B cell (primary cell): ENCODE measurements around the gene CNPPD1. TPM values are rescaled to one million over a fixed set of nuclear protein-coding genes. Genes with fewer than 3 reads are reported as not detected.
A peak's percentile ranks its signal among the peaks of the same experiment; 100 is the strongest.

Source experiments
- ATAC-seq: fragments of 200-7000 bp; cut with Tn5 transposase; one replicate; pipeline ENCODE4 v1.10.0; 2021; ENCODE audit warnings: low read depth, mild to moderate bottlenecking, moderate number of reproducible peaks, moderate library complexity
- CTCF ChIA-PET: fragments of 350-600 bp; sonication (Branson Sonifier 250); formaldehyde crosslinking; loops from one replicate; lab custom pipeline; 2021; ENCODE audit warnings: antibody characterized with exemption, inconsistent platforms; lab: Charles Lee
- POLR2A ChIA-PET: fragments of 350-600 bp; sonication (Branson Sonifier 250); formaldehyde crosslinking; loops from one replicate; lab custom pipeline; 2021; ENCODE audit warnings: antibody characterized with exemption; lab: Charles Lee
- DNase-seq: peaks from one replicate; pipeline ENCODE4 v3.0.0; 2013
- H2AFZ ChIP-seq: 2 replicates; pipeline ENCODE4 v1.6.1; 2012; ENCODE audit warnings: mild to moderate bottlenecking, low read depth, low read length; ENCODE audit not compliant: insufficient read depth, poor library complexity, severe bottlenecking
- H3K27ac ChIP-seq, 2 donors: 1 replicate in 1 of 2; 2 replicates in 1 of 2; pipeline ENCODE4 v1.5.1; 2012 to 2013; ENCODE audit warnings: low read length in 2 of 2, mild to moderate bottlenecking in 2 of 2, moderate library complexity in 1 of 2
- H3K27me3 ChIP-seq, 4 experiments: fragments of 200-600 bp in 1 of 4; sonication (generic) in 1 of 4; replicated peaks in 1 of 4; 1 replicate in 2 of 4; 2 replicates in 2 of 4; pipeline versions ENCODE4 v1.6.1 to v1.7.0; 2013 to 2016; ENCODE audit warnings: low read length in 3 of 4, mild to moderate bottlenecking in 2 of 4, mixed read lengths in 1 of 4, moderate library complexity in 1 of 4; ENCODE audit not compliant: insufficient read depth in 4 of 4, control insufficient read depth in 3 of 4; ENCODE audit errors: control extremely low read depth in 1 of 4
- H3K36me3 ChIP-seq, 2 experiments: replicated peaks in 1 of 2; 1 replicate in 1 of 2; 2 replicates in 1 of 2; pipeline versions ENCODE4 v1.6.1 to v1.7.1; 2013; ENCODE audit warnings: low read length in 1 of 2; ENCODE audit not compliant: insufficient read depth in 2 of 2, control insufficient read depth in 1 of 2; ENCODE audit errors: control extremely low read depth in 1 of 2, extremely low read depth in 1 of 2
- H3K4me1 ChIP-seq, 2 donors: fragments of 200-600 bp in 1 of 2; sonication (generic) in 1 of 2; 1 replicate in 1 of 2; 2 replicates in 1 of 2; pipeline versions ENCODE4 v1.5.1 to v1.6.1; 2013 to 2017; ENCODE audit warnings: low read length in 2 of 2; ENCODE audit not compliant: control insufficient read depth in 2 of 2, insufficient read depth in 2 of 2
- H3K4me2 ChIP-seq: replicated peaks from 2 replicates; pipeline ENCODE3; 2012; ENCODE audit warnings: mild to moderate bottlenecking, low read depth, low read length; ENCODE audit not compliant: poor library complexity, severe bottlenecking
- H3K4me3 ChIP-seq, 5 experiments: fragments of 200-600 bp in 1 of 5; sonication (generic) in 1 of 5; 1 replicate in 3 of 5; 2 replicates in 2 of 5; pipeline versions ENCODE4 v1.5.1 to v1.7.0; 2011 to 2016; ENCODE audit warnings: low read length in 4 of 5, mild to moderate bottlenecking in 4 of 5, low read depth in 2 of 5, control low read depth in 1 of 5, moderate library complexity in 1 of 5; ENCODE audit not compliant: insufficient read depth in 1 of 5; ENCODE audit errors: control extremely low read depth in 1 of 5, extremely low read depth in 1 of 5
- H3K79me2 ChIP-seq: fragments of 200-600 bp; sonication (generic); one replicate; pipeline ENCODE4 v1.6.0; 2016; ENCODE audit warnings: low read length; ENCODE audit not compliant: control insufficient read depth, insufficient read depth
- H3K9ac ChIP-seq: fragments of 200-600 bp; sonication (generic); 2 replicates; pipeline ENCODE4 v1.6.1; 2017; ENCODE audit warnings: mild to moderate bottlenecking, low read length, moderate library complexity
- H3K9me3 ChIP-seq, 3 donors: one replicate each; pipeline versions ENCODE4 v1.6.1 to v1.7.1; 2013; ENCODE audit warnings: low read length in 2 of 3; ENCODE audit not compliant: control insufficient read depth in 2 of 3, insufficient read depth in 1 of 3; ENCODE audit errors: control extremely low read depth in 1 of 3
- H4K20me1 ChIP-seq: 2 replicates; pipeline ENCODE4 v1.6.0; 2012; ENCODE audit warnings: mild to moderate bottlenecking, low read length; ENCODE audit not compliant: insufficient read depth, control insufficient read depth, poor library complexity, severe bottlenecking
- H3K27ac Mint-ChIP-seq: one replicate; pipeline ENCODE4 v1.8.0; 2021; ENCODE audit warnings: mixed read lengths
- H3K27me3 Mint-ChIP-seq: one replicate; pipeline ENCODE4 v1.8.0; 2021; ENCODE audit warnings: mixed read lengths
- H3K4me1 Mint-ChIP-seq: one replicate; pipeline ENCODE4 v1.8.0; 2021; ENCODE audit warnings: mixed read lengths
- H3K4me3 Mint-ChIP-seq: one replicate; pipeline ENCODE4 v1.8.0; 2021; ENCODE audit warnings: mixed read lengths
- H3K9me3 Mint-ChIP-seq: one replicate; pipeline ENCODE4 v1.8.0; 2022; ENCODE audit warnings: mixed read lengths; ENCODE audit not compliant: insufficient read depth
- EZH2 ChIP-seq: IDR thresholded peaks from 2 replicates; pipeline ENCODE4 v1.6.1; 2012; ENCODE audit warnings: borderline replicate concordance, low read depth, mild to moderate bottlenecking, moderate library complexity, low read length; ENCODE audit not compliant: insufficient read depth, poor library complexity, severe bottlenecking
- WGBS: methylation state at CpG from one replicate; pipeline ENCODE4 v1.1.5; 2013; ENCODE audit warnings: missing lambda C conversion rate; ENCODE audit not compliant: insufficient coverage; 5-methylcytosine and 5-hydroxymethylcytosine counted together
- intact Hi-C: fragments of 100-400 bp; cut with micrococcal nuclease; formaldehyde crosslinking; loops from one replicate; pipeline ENCODE4 v1.10.0; 2022
- polyA plus RNA-seq: library from polyadenylated mRNA; depleted of rRNA; stranded (reverse); fragments of >200 nt; gene quantifications from 2 replicates; pipeline ENCODE4 v1.2.3, GENCODE V29; 2012
- total RNA-seq, 2 donors: library from RNA; stranded (reverse); fragments of 120-200 nt in 1 of 2; gene quantifications; 1 replicate in 1 of 2; 2 replicates in 1 of 2; pipeline versions ENCODE4 v1.2.3 to v1.2.4, GENCODE V29; 2013 to 2022
- TF ChIP-seq, protein P1 (sequence below): fragments of 200-600 bp; IDR thresholded peaks from one replicate; pipeline ENCODE4 v1.8.0; 2022; ENCODE audit warnings: antibody characterized with exemption, mild to moderate bottlenecking

The CNPPD1 gene
- total and polyA plus RNA-seq, 2 donors (not counting 1 experiment from before 2014, with no cell fraction given), result 150 to 159 TPM

DNA sequence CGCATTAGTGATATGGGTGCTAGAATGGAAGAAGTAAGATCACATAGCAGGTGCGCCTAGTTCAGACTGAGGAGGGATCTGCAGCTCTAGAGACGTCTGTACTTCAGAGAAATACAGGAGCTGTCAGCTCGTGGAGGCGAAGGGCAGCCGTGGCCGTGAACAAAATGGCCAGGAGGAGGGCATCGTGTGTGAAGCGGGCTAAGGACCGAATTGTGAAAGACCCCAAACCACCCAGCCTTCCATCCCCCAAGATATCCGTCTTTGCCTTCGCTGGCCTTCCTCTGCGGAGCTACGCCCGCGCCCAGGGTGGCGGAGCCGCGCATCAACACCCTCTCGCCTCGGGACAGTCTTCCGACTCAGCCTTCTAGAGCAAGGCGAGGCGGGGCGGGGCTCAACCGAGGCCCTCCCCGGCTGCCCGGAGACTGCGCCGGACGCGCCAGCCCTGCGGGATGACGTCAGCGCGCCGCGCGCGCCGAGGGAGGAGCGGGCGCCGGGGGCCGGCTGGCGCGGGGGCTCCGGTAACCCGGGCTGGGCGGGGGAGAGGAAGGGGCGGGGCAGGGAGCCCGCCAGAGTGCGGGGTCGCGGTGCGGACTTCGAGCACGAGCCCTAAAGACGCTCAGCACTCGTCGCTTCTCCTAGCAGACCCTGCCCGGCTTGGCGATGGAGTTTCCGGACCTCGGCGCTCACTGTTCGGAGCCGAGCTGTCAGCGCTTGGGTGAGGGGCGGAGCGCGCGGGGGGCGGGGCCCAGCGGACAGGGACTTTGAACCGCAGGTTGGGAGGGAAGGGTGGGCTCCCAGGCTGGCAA, 29.8 kb upstream of the CNPPD1 start, which contains the start of gene ZFAND2B:
ZFAND2B (plus strand) TSS at position 455 of the 806 bp plus-strand sequence; CDS start at position 661, 206 bp downstream.
- Histone ChIP-seq H3K79me2 (peaks cover 6% of the 10 kb centered on the region), H3K27me3 (no peaks in the 10 kb centered on the region), H3K27ac (peak within 1 kb of the TSS; percentile 84 to 94), H3K36me3 (peaks cover 7 to 24% of the 10 kb centered on the region in 2 experiments), H2AFZ (peak within 1 kb of the TSS; percentile 79), H3K9ac (peak within 1 kb of the TSS; percentile 71), H3K4me3 (peak within 1 kb of the TSS; percentile 53 to 82 (median 76)), H3K4me2 (peak within 1 kb of the TSS; percentile 80), H4K20me1 (peaks cover 14% of the 10 kb centered on the region), H3K4me1 (peaks cover 16 to 23% of the 10 kb centered on the region in 2 donors), H3K9me3 (no peaks in the 10 kb centered on the region)
- H3K4me1 Mint-ChIP-seq, result peaks cover 28% of the 10 kb centered on the region
- H3K27ac Mint-ChIP-seq, result peak within 1 kb of the TSS; percentile 98
- no peaks in the 10 kb centered on the region for H3K27me3 Mint-ChIP-seq
- ATAC-seq (peak; percentile 91), DNase-seq (peak; percentile 97)
- ChIA-PET CTCF (interaction anchor here (0.9 to 5.7 kb wide), 15 partner anchors 12 to 309 kb away, joined by 3 to 63 read pairs (median 5); partner anchors contain the start of genes ABCB6, ANKZF1, ATG9A and CNPPD1), POLR2A (interaction anchor here (0.6 to 3.0 kb wide), 18 partner anchors 9 to 182 kb away, joined by 3 to 46 read pairs (median 6); partner anchors contain the start of genes ANKZF1, ATG9A, CNPPD1 and DNAJB2)
- under 1% methylated on average over 69 of the region's 76 CpGs for WGBS
- intact Hi-C loops, result loop anchor here (1.0 to 2.0 kb wide), 8 partner anchors 13 to 88 kb away; partner anchors contain the start of genes ANKZF1, ATG9A, DNAJB2 and GLB1L
- H3K9me3 Mint-ChIP-seq, result no peaks in the 10 kb centered on the region
- TF ChIP-seq, protein P1, sequence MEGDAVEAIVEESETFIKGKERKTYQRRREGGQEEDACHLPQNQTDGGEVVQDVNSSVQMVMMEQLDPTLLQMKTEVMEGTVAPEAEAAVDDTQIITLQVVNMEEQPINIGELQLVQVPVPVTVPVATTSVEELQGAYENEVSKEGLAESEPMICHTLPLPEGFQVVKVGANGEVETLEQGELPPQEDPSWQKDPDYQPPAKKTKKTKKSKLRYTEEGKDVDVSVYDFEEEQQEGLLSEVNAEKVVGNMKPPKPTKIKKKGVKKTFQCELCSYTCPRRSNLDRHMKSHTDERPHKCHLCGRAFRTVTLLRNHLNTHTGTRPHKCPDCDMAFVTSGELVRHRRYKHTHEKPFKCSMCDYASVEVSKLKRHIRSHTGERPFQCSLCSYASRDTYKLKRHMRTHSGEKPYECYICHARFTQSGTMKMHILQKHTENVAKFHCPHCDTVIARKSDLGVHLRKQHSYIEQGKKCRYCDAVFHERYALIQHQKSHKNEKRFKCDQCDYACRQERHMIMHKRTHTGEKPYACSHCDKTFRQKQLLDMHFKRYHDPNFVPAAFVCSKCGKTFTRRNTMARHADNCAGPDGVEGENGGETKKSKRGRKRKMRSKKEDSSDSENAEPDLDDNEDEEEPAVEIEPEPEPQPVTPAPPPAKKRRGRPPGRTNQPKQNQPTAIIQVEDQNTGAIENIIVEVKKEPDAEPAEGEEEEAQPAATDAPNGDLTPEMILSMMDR, result no peak
- no peak for TF ChIP-seq EZH2
- H3K4me3 Mint-ChIP-seq, result peak within 1 kb of the TSS; percentile 96
